Measurements from ENCODE around the gene CDCP1.
"Not testable (repeated sequence)": the region's sequence is repeated elsewhere in the genome, so short reads cannot be mapped to it uniquely, and the experiment has no call there.

The CDCP1 gene

DNA sequence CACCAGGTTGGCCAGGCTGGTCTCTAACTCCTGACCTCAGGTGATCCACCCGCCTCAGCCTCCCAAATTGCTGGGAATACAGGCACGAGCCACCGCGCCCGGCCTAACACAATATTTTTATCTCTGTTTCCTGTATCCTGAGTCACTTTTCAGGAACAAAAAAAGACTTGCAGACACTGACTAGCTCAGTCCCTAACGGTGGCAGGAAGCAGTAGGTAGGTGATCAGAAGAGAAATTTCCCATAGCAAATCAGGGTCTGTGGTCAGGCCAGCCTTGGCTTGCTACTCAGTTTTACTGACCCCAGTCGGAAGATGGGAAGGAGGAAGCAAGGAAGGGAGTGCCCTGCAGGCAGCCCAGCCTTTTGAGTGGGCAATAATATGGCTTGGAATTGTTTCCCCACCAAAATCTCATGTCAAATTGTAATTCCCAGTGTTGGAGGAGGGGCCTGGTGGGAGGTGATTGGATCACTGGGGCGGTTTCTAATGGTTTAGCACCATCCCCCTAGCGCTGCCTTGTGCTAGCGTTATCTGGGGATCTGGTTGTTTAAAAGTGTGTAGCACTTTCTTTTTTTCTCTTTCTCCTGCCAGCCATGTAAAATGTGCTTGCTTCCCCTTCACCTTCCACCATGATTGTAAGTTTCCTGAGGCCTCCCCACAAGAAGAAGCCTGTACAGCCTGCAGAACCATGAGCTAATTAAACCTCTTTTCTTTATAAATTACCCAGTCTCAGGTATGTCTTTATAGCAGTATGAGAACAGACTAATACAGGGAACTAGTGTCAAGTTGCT is 19.5 kb upstream of the CDCP1 start:
- H3K27me3 Mint-ChIP-seq, result peaks cover 26 to 32% of the 10 kb centered on the region in 2 donors
- no peak overlapping the region for H3K27ac Mint-ChIP-seq
- no peak overlapping the region for H3K4me3 Mint-ChIP-seq
- DNase-seq (no peak), ATAC-seq (replicated peaks) (no peak)
- no peaks in the 10 kb centered on the region for H3K36me3 Mint-ChIP-seq
- H3K4me1 Mint-ChIP-seq, result peaks cover 15 to 25% of the 10 kb centered on the region in 2 donors
- peaks cover 0 to 1% of the 10 kb centered on the region in 2 donors for H3K9me3 Mint-ChIP-seq

DNA sequence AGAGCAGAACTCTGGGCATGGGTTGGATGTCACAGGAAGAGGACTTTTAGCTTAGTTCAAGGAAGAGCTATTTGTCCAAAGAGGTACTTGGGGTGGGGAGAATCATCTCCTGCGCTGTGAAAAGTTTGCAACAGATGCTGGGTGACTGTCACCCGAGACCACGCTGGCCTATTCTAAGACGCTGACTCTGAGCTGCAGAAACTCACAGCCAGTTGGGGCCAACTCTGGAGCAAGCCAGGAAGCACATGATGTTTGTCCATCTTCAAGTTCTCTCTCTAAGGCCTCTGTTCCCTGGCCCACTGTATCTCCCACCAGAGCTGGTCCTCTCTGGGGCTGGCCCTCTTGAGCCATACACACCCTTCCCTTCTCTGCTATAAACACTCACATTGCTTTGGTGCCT is 17.9 kb upstream of the CDCP1 start:
- H3K4me1 Mint-ChIP-seq, result peaks cover 15 to 25% of the 10 kb centered on the region in 2 donors
- ATAC-seq (replicated peaks), result no peak

DNA sequence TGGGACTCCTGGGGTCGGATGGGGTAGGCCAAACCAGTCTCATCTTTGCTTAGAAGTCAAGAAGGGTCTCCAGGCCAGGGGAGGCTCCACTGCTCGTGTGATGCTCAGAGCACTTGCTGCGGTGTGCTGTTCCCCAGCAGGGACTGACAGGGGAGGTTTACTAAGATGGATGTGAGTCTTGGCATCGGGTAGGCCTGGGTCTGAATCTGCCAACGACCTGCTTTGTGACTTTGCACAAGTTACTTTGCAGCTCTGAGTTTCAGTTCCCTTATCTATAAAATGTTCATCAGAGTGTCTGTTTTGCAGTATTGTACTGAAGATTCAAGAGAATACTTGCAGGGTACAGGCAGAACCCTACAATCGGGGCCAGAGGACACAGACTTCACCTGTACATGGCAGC is 17.3 kb upstream of the CDCP1 start:
- Mint-ChIP-seq H3K9me3 (peaks cover 0 to 1% of the 10 kb centered on the region in 2 donors), H3K4me1 (peaks cover 15 to 25% of the 10 kb centered on the region in 2 donors), H3K27me3 (peaks cover 17 to 19% of the 10 kb centered on the region in 2 donors), H3K27ac (no peak overlapping the region), H3K4me3 (no peak overlapping the region), H3K36me3 (no peaks in the 10 kb centered on the region)
- peak; percentile 72 to 75 for ATAC-seq (replicated peaks)
- DNase-seq, result no peak

More for the DNA sequence above, 17.9 kb upstream of the CDCP1 start:
- Mint-ChIP-seq H3K27ac (no peak overlapping the region), H3K4me3 (no peak overlapping the region), H3K36me3 (no peaks in the 10 kb centered on the region), H3K9me3 (peaks cover 0 to 1% of the 10 kb centered on the region in 2 donors), H3K27me3 (peaks cover 20 to 21% of the 10 kb centered on the region in 2 donors)
- no peak for DNase-seq

DNA sequence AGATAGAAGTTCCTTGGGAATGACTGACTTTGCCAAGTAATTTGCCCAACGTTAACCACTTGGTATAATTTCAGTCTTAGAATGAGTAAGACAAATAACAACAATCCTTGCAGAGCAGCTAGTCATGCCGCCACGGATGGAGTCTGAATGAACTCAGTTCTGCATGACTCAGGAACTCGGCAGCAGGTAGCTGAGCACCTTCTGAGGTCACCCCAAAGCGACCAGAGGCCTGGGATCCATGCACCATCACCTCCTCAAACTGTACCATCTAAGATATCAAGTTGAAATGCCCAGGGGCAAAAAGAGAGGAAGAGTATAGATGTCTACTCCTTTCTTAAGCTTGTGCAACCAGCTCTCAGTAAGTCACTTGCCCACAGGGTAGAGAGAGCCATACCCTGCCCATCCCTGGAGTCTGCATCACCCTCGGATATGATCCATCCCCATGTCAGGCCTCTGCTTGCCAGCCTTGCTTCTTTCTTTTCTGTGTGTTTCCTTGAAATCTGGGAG is 8.5 kb upstream of the CDCP1 start:
- peaks cover 12 to 26% of the 10 kb centered on the region in 2 donors for H3K27me3 Mint-ChIP-seq
- peaks cover 1 to 8% of the 10 kb centered on the region in 2 donors for H3K36me3 Mint-ChIP-seq
- no peak for DNase-seq
- ATAC-seq (replicated peaks), result no peak
- no peak overlapping the region for H3K27ac Mint-ChIP-seq
- H3K9me3 Mint-ChIP-seq, result peaks cover 10 to 14% of the 10 kb centered on the region in 2 donors
- H3K4me3 Mint-ChIP-seq, result no peak overlapping the region
- H3K4me1 Mint-ChIP-seq, result no peaks in the 10 kb centered on the region

DNA sequence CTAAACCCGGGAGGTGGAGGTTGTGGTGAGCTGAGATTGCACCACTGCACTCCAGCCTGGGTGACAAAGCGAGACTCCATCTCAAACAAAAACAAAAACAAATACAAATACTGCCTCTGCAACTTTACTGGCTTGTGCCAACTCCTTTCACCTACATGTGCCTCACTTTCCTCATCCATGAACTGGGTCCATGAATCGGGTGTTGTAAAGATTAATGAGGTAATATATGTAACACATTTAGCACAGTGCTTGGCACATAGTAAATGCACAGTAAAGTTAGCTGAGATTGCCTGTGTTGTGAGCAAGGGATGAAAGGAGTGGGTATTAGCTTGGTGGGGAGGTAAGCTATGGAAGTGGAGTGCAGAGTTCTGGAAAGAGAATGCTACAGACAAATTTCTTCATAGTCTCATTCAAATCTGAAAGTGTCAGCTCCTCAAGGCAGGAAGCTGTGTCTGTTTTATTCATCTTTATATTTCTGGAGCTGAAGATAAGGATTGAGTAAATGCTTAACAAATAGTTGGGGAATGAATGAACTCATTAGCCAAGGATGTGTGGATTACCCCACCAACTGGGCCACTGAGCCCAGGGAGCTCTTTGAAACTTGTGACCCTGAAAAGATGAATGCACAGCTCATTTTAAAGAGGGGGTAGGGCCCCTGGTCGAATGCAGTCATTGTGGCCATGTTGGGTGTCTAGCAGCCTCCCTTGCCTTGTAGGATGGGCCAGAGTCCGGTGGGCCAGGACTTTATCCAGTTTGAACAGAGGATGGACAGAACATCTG is 7.7 kb upstream of the CDCP1 start:
- DNase-seq (no peak), ATAC-seq (replicated peaks) (no peak)
- Mint-ChIP-seq H3K36me3 (peaks cover 1 to 8% of the 10 kb centered on the region in 2 donors), H3K9me3 (peaks cover 10 to 14% of the 10 kb centered on the region in 2 donors), H3K27ac (no peak overlapping the region), H3K4me1 (no peaks in the 10 kb centered on the region), H3K4me3 (no peak overlapping the region), H3K27me3 (peaks cover 17 to 32% of the 10 kb centered on the region in 2 donors)

DNA sequence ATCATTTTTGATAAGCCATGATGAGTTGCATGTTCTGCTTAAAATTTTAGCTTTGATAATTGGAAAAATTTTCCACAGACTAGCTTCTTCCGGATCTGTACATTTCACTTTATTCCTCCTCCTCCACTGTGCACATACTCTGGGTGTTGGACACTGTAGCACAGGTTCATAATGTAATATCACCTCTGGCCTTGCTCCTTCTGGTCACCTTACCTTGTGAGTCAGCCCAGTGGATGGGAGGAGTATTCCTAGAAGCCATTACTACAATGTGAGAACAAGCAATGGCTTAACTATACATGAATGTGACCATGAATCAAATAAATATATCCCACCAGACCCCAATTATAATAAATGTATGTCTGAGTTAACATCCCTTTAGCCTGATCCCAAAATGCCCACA is 6.1 kb upstream of the CDCP1 start:
- Mint-ChIP-seq H3K36me3 (peaks cover 1 to 8% of the 10 kb centered on the region in 2 donors), H3K4me3 (no peak overlapping the region), H3K4me1 (no peaks in the 10 kb centered on the region), H3K9me3 (peaks cover 10 to 14% of the 10 kb centered on the region in 2 donors), H3K27ac (no peak overlapping the region), H3K27me3 (peaks cover 22 to 36% of the 10 kb centered on the region in 2 donors)
- DNase-seq (no peak), ATAC-seq (replicated peaks) (no peak)

DNA sequence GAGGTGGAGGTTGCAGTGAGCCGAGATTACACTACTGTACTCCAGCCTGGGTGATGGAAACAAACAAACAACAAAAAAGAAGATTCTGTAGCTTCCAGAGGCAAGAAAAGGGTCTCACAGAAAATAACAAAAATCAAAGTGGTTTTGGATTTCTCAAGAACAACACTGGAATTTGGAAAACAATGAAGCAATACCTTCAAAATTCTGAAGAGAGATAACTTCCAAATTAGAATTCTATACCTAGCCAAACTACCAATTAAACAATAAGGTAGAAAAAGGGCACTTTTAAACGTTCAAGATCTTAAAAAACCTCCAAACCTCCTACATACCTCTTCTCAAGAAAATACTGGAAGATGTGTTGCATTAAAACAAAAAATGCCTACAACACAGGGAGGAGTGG is 4.9 kb upstream of the CDCP1 start:
- ATAC-seq (replicated peaks), result no peak
- peaks cover 4 to 5% of the 10 kb centered on the region in 2 donors for H3K4me1 Mint-ChIP-seq
- H3K9me3 Mint-ChIP-seq, result peaks cover 10 to 14% of the 10 kb centered on the region in 2 donors
- peaks cover 3 to 8% of the 10 kb centered on the region in 2 donors for H3K36me3 Mint-ChIP-seq
- no peak for DNase-seq
- H3K27me3 Mint-ChIP-seq, result peaks cover 29 to 39% of the 10 kb centered on the region in 2 donors
- no peak overlapping the region for H3K4me3 Mint-ChIP-seq
- no peak overlapping the region for H3K27ac Mint-ChIP-seq

DNA sequence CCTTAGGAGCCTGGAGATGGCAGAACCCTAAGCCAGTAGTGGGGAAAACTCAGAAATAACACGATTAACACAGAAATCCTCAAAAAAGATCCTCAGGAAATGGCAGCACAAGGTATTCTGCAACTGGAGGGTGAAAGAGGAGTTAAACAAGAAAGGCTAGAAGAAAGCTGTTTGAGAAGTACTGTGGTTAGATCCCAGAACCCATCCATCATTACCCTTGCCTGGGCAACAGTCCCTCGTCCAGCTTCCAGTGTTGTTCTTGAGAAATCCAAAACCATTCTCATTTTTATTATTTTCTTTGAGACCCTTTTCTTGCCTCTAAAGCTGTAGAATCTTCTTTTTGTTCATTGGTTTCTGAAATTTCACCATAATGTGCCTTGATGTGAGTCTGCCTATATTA is 2.7 kb upstream of the CDCP1 start:
- ATAC-seq (replicated peaks), result no peak
- DNase-seq, result no peak
- no peak overlapping the region for H3K27ac Mint-ChIP-seq
- peaks cover 10 to 14% of the 10 kb centered on the region in 2 donors for H3K9me3 Mint-ChIP-seq
- H3K4me1 Mint-ChIP-seq, result peaks cover 13 to 27% of the 10 kb centered on the region in 2 donors
- peaks cover 3 to 8% of the 10 kb centered on the region in 2 donors for H3K36me3 Mint-ChIP-seq
- no peak overlapping the region for H3K4me3 Mint-ChIP-seq
- H3K27me3 Mint-ChIP-seq, result peaks cover 40 to 53% of the 10 kb centered on the region in 2 donors

DNA sequence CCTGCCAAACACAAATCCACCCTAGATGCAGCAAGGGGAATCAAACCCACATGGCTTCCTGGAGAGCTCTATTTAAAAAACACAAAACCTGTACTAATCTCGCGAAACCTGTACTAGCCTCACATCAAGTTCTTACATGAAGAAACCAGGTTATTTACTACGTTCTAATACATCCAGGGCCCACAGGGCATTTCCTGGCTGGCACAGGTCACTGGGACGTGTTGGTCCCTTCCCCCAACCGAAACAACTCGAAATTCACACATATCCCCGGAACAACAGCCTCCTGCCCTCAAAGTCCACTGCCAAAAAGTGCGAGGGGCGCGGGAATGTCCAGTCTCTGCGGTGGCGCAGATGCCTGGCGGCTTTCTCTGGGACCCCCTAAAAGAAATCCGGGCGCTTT is 955 bp downstream of the CDCP1 start:
- ATAC-seq (replicated peaks) (no peak), DNase-seq (no peak)
- Mint-ChIP-seq H3K4me1 (peaks cover 13 to 28% of the 10 kb centered on the region in 2 donors), H3K27ac (no peak overlapping the region), H3K4me3 (peak overlapping the region; percentile 51 to 81), H3K36me3 (peaks cover 2 to 4% of the 10 kb centered on the region in 2 donors), H3K27me3 (peaks cover 51 to 62% of the 10 kb centered on the region in 2 donors), H3K9me3 (peaks cover 3 to 4% of the 10 kb centered on the region in 2 donors)

DNA sequence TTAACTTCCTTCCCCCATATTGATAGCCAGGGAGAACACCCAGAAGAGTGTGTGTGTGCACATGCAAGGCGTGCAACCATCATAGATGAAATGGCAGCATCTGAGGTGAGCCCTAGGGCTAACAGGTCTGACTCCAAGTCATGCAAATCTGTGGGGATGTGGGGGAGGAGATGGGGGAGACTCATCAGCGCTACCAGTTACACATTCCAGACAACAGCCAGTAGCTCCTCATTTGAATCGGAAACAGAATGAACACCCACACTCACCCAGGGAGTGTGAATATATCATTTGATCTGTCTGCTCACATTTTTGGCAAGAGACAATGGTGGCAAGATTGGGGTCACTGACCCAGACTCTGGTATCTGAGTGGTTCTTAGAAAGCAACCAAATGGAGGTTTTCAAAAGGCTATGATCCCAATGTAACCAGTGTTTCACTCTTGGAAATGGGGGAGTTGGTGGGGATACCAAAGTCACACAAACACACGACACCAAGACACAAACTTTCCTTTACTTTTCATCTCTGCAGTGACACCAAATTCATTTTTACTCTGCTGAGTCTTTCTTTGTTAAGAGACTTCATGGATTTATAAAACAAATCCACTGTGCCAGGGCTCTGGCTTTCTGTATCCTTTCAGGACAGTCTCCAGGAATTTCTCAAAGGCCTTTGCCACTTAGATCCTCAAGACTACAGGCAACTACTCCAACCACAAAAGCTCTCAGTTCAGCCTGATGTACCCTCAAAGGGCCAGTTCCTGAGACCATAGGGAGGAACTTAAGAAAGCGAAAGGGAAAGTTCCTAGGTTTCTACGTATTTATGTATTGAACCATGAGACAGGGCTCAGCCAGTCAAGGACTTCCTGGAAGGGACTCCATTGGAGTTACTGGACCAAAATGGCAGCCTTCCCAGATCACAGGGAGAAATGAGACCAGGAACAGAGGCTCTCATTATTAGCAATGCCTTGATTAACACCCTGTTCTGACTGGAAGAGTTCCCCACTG is 2.2 kb downstream of the CDCP1 start:
- peak overlapping the region; percentile 42 for H3K27ac Mint-ChIP-seq
- H3K36me3 Mint-ChIP-seq, result peaks cover 0 to 2% of the 10 kb centered on the region in 2 donors
- no peak for DNase-seq
- H3K27me3 Mint-ChIP-seq, result peaks cover 43 to 52% of the 10 kb centered on the region in 2 donors
- peaks cover 13 to 28% of the 10 kb centered on the region in 2 donors for H3K4me1 Mint-ChIP-seq
- peak overlapping the region; percentile 44 to 65 for H3K4me3 Mint-ChIP-seq
- no peaks in the 10 kb centered on the region for H3K9me3 Mint-ChIP-seq
- peak; percentile 55 to 58 for ATAC-seq (replicated peaks)

DNA sequence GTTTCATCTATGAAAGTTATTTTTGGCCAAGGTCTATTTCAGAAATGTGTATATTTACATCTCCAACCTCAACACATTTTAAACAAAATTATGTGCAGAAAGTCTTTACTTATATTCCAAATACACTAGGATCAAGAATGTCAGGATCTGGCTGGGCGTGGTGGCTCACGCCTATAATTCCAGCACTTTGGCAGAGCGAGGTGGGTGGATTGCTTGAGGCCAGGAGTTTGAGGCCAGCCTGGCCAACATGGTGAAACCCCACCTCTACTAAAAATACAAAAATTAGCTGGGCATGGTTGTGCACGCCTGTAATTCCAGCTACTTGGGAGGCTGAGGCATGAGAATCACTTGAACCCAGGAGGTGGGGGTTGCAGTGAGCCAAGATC is 5.4 kb downstream of the CDCP1 start:
- H3K27ac Mint-ChIP-seq; H3K4me3 Mint-ChIP-seq; DNase-seq; ATAC-seq (replicated peaks); H3K36me3 Mint-ChIP-seq; H3K9me3 Mint-ChIP-seq: not testable (repeated sequence)
- peaks cover 19 to 21% of the 10 kb centered on the region in 2 donors for H3K27me3 Mint-ChIP-seq
- H3K4me1 Mint-ChIP-seq, result peaks cover 9 to 26% of the 10 kb centered on the region in 2 donors

DNA sequence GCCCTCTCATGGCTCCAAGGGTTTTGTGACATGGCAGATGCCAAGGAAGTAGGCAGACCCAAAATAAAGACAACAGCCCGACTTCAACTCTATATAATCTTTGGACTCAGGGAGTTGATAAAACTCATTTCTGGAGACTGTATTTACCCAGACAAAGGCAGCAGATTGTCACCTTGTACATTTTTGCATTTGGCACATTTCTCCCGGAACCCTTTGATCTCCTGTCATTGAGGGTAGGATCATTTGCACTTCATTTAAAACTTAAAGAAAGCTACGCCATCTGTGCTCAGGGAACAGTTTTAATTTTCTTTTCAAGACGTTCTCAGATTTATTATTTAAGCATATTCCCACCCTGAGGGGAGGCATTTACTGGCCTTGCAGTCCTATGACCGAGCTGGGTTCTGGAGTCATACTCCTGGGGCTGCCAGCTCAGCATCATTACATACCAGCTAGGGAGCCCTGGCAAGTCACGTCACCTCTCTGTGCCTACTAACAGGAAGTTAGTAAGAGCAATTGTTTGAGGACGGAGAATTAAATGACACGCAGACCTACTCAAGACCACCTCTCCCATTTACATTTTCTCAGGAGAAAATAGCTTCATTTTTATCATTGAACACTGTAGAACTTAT is 5.9 kb downstream of the CDCP1 start:
- H3K27me3 Mint-ChIP-seq, result peaks cover 16 to 19% of the 10 kb centered on the region in 2 donors
- no peak overlapping the region for H3K4me3 Mint-ChIP-seq
- H3K27ac Mint-ChIP-seq, result no peak overlapping the region
- no peaks in the 10 kb centered on the region for H3K36me3 Mint-ChIP-seq
- no peak for ATAC-seq (replicated peaks)
- no peaks in the 10 kb centered on the region for H3K9me3 Mint-ChIP-seq
- peaks cover 8 to 21% of the 10 kb centered on the region in 2 donors for H3K4me1 Mint-ChIP-seq
- DNase-seq, result no peak

All from stimulated activated naive B cell treated with anti-CD40 and anti-IgM and Interleukin-4, amounts not matched to agents 10 μg/mL and 1 μg/mL and 100 μg/mL, for 72 hours (primary cell).